NCI-H187 (cell line): ENCODE results near the gene CEL.

ENCODE experiments used
- DNase-seq, 2 experiments: peaks; one replicate each; lab custom pipeline; 2025; lab: John Stamatoyannopoulos, UW

The CEL gene

DNA sequence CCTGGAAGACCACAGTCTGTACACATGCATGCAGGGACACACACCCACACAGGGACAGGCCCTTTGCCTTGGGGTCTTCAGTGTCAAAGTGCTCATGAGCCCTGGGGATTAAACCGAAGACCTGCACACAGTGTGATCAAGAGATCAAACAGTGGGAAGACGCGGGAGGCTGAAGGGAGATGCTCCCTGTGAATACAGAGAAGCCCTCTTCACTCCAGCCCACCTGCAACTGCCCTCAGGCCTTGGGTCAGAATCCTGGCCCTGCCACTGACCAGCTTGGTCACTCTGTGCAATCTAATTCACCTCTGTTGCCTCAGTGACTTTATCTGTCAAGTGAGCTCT, 56.4 kb downstream of the CEL start:
- no peak for DNase-seq

GRCh38 chr9:133118568-133118967, 56.8 kb downstream of the CEL start:
- no peak for DNase-seq

DNA sequence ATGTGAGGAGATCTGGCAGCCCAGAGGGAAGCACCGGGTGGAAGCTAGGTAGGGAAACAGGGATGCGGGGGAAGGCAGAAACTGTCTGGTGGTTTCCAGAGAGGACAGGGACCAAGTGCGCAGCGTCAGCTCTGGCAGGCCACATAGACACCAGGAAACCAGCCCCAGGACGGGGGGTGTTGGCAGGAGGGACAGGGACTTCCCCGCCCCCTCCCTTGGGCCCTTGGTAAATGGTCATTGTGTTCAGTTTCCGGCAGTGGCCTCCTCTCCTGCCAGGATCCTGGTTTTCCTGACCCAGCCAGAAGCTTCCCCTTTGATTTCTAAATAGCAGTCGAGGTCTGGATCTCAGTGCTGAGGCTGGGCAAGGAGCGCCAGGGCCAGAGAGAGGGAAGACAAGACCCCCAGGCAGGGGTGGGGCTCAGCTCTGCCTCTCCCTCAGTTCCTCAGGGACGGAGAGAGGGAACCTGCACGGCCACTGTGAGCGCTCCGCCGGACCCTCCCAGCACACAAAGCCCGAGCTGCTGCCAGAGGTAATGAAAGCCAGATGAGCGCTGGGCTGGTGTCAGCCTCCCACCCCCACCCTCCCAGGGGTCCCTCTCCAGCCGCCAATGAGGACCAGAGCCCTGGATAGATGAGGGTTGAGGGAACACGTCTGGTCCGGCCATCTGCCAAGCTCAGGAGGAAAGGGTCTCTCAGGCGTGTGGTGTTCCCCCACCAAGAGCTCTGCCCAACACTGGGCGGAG, 57.5 kb downstream of the CEL start:
- DNase-seq, result no peak

DNA sequence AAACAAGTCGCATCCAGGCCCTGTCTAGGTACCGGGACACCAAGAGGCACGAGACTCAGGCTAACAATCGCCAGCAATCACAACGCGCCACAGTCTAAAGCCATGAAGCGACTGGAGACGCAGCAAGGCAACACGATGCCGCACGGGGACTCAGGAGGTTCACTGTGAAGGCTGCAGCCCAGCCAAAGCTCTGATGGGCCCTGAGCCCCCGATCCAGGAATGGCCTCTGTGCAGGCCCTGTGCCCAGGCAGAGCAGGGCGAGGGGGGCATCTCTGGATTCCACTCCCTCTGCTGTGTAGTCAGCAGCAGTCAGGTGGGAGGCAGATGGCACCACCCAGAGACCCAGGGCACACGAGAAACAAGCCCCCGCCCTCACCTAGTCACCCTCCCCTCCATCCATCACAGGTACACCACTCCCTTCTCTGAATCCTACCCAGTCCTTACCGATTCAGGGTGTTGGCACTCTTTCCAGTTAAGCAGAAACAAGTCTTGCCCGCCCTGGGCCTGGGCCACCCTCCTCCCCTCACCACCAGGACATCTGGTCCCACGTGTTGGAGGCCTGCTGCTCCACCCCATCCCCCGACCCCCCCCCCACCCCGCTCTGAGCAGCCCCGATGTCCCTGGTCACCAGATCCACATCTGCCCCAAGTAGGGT, 58.2 kb downstream of the CEL start:
- DNase-seq, result no peak

DNA sequence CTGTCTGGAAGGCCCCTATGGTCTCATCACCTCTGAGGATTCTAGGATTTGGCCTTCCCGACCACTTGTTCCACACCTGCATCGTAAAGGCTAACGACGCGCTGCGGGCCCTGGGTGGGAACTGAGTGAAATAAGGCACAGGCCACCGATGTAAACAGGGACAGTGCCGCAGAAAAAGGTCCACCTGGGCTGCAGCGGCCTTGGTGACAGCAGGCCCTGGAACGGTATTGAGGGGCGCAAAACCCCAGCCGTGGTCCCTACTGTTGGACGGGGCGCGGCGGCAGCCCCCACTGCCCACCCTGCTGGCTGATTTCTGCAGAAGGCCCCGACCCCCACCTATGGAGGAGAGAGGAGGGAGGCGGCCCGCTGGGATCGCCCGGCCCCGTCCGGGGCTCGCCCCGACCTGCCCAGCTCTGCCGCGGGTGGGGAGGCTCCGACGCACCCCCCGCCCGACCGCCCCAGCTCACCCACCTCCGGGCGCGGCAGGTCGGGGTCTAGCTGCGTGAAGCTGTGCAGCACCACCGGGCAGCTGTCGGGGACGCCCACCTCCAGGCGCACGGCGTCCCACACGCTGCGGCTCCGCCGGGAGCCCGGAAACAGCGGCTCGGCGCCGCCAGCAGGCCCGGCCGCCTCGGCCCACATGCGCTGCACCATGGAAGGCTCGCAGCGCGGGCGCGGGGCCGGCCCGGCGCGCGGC, 58.9 kb downstream of the CEL start:
- no peak for DNase-seq
